GM21529 (cell line): ENCODE results near the gene FBLN1.

Source experiments
- ATAC-seq: cut with Tn5 transposase; IDR thresholded peaks from one replicate; pipeline ENCODE4 v1.9.1; 2021; ENCODE audit not compliant: unreplicated experiment

FBLN1 gene

DNA sequence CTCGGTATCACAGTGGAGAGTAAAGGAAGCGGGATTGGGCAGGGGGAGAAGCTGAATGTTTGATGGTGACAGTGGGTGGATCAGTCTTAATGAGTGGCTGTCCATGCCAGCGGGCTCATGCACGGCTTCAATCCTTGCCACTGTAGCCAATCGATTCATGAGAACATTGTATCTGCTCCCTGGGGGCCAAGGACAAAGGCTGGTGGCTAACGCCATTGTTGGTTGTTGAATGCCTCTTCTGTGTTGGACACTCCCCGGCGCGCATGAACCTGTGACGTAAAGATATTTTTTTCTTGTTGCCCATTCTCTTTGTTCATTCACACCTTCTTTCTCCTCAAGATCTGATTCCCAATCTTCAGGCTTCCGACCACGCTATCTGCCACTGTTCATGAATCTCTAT lies 148.0 kb downstream of the FBLN1 start:
- ATAC-seq = no peak
